ENCODE results near the gene LRFN4. TPM values are rescaled to one million over a fixed set of nuclear protein-coding genes. Genes with fewer than 3 reads are reported as not detected.

Gene LRFN4
- total RNA-seq, 2 donors from 2014 or later: 20.7 to 51.7 TPM

- Histone ChIP-seq H3K36me3 (no peaks in the 10 kb centered on the region), H3K4me3 (no peak overlapping the region), H3K9me3 (no peaks in the 10 kb centered on the region), H3K9ac (ENCODE audit: low read depth in 2 of 2, low read length in 2 of 2) (peak overlapping the region; percentile 49 to 53), H3K27me3 (no peaks in the 10 kb centered on the region), H3K4me1 (peaks cover 5% of the 10 kb centered on the region), H3K27ac (peak overlapping the region; percentile 64)
- intact Hi-C loops (cut with DNase I): no loop called here
- peak; percentile 84 for DNase-seq
- TF ChIP-seq CTCF (IDR thresholded peaks at IDR 0.05): no peak
Observed at GRCh38 chr11:66864172-66864901, 7.5 kb downstream of the LRFN4 start.

GRCh38 chr11:66864924-66865697, 8.2 kb downstream of the LRFN4 start:
- H3K27me3 ChIP-seq: no peaks in the 10 kb centered on the region
- peaks cover 5% of the 10 kb centered on the region for H3K4me1 ChIP-seq
- peak overlapping the region in 1 of 2 donors; percentile 9 for H3K9ac ChIP-seq (ENCODE audit: low read depth in 2 of 2, low read length in 2 of 2)
- DNase-seq: no peak
- H3K4me3 ChIP-seq: no peak overlapping the region
- no peaks in the 10 kb centered on the region for H3K9me3 ChIP-seq
- intact Hi-C loops (cut with DNase I): no loop called here
- H3K27ac ChIP-seq: no peak overlapping the region
- no peak for TF ChIP-seq CTCF (IDR thresholded peaks at IDR 0.05)
- no peaks in the 10 kb centered on the region for H3K36me3 ChIP-seq

GRCh38 chr11:66866007-66866406, 9.1 kb downstream of the LRFN4 start:
- Histone ChIP-seq H3K4me1 (peaks cover 5% of the 10 kb centered on the region), H3K4me3 (no peak overlapping the region), H3K27me3 (no peaks in the 10 kb centered on the region), H3K27ac (no peak overlapping the region), H3K36me3 (no peaks in the 10 kb centered on the region), H3K9me3 (no peaks in the 10 kb centered on the region), H3K9ac (ENCODE audit: low read depth in 2 of 2, low read length in 2 of 2) (no peak overlapping the region)
- DNase-seq: no peak
- no peak for TF ChIP-seq CTCF (IDR thresholded peaks at IDR 0.05)
- intact Hi-C loops (cut with DNase I): no loop called here

- no peak overlapping the region for H3K9ac ChIP-seq (ENCODE audit: low read depth in 2 of 2, low read length in 2 of 2)
- no peaks in the 10 kb centered on the region for H3K36me3 ChIP-seq
- DNase-seq: no peak
- H3K4me3 ChIP-seq: no peak overlapping the region
- H3K27ac ChIP-seq: no peak overlapping the region
- H3K9me3 ChIP-seq: no peaks in the 10 kb centered on the region
- no peak for TF ChIP-seq CTCF (IDR thresholded peaks at IDR 0.05)
- peaks cover 5% of the 10 kb centered on the region for H3K4me1 ChIP-seq
- intact Hi-C loops (cut with DNase I): no loop called here
- no peaks in the 10 kb centered on the region for H3K27me3 ChIP-seq
Observed at GRCh38 chr11:66866511-66866986, 9.7 kb downstream of the LRFN4 start.

- no peak for TF ChIP-seq CTCF (IDR thresholded peaks at IDR 0.05)
Observed at GRCh38 chr11:66867425-66868040, 10.7 kb downstream of the LRFN4 start.

More at GRCh38 chr11:66867425-66868040, 10.7 kb downstream of the LRFN4 start:
- no peak for DNase-seq
- no peak overlapping the region for H3K4me3 ChIP-seq
- H3K4me1 ChIP-seq: peaks cover 5% of the 10 kb centered on the region
- no peak overlapping the region for H3K9ac ChIP-seq (ENCODE audit: low read depth in 2 of 2, low read length in 2 of 2)
- no peak overlapping the region for H3K27ac ChIP-seq
- intact Hi-C loops (cut with DNase I): no loop called here
- no peaks in the 10 kb centered on the region for H3K36me3 ChIP-seq
- H3K27me3 ChIP-seq: no peaks in the 10 kb centered on the region
- H3K9me3 ChIP-seq: no peaks in the 10 kb centered on the region
